ENCODE data around the gene ANKRD40CL.

DNA sequence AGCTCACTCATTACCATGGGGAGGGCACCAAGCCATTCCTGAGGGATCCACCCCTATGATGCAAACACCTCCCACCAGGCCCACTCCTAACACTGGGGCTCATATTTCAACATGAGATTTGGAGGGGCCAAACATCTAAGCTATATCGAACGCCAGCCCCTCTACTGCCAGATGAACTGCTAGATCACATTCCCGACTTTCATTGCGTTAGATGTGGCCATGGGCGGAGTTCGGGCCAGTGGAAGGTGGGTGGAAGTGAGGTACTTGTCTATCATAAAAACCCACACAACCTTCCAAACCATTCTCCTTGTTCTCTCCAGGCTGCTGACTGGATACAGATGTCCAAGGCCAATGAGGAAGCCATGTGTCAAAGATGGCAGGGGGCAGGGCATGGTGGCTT is 27.0 kb upstream of the ANKRD40CL start:
- TF ChIP-seq, protein P1, sequence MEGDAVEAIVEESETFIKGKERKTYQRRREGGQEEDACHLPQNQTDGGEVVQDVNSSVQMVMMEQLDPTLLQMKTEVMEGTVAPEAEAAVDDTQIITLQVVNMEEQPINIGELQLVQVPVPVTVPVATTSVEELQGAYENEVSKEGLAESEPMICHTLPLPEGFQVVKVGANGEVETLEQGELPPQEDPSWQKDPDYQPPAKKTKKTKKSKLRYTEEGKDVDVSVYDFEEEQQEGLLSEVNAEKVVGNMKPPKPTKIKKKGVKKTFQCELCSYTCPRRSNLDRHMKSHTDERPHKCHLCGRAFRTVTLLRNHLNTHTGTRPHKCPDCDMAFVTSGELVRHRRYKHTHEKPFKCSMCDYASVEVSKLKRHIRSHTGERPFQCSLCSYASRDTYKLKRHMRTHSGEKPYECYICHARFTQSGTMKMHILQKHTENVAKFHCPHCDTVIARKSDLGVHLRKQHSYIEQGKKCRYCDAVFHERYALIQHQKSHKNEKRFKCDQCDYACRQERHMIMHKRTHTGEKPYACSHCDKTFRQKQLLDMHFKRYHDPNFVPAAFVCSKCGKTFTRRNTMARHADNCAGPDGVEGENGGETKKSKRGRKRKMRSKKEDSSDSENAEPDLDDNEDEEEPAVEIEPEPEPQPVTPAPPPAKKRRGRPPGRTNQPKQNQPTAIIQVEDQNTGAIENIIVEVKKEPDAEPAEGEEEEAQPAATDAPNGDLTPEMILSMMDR (IDR thresholded peaks at IDR 0.05): no peak
- TF ChIP-seq, protein P2, sequence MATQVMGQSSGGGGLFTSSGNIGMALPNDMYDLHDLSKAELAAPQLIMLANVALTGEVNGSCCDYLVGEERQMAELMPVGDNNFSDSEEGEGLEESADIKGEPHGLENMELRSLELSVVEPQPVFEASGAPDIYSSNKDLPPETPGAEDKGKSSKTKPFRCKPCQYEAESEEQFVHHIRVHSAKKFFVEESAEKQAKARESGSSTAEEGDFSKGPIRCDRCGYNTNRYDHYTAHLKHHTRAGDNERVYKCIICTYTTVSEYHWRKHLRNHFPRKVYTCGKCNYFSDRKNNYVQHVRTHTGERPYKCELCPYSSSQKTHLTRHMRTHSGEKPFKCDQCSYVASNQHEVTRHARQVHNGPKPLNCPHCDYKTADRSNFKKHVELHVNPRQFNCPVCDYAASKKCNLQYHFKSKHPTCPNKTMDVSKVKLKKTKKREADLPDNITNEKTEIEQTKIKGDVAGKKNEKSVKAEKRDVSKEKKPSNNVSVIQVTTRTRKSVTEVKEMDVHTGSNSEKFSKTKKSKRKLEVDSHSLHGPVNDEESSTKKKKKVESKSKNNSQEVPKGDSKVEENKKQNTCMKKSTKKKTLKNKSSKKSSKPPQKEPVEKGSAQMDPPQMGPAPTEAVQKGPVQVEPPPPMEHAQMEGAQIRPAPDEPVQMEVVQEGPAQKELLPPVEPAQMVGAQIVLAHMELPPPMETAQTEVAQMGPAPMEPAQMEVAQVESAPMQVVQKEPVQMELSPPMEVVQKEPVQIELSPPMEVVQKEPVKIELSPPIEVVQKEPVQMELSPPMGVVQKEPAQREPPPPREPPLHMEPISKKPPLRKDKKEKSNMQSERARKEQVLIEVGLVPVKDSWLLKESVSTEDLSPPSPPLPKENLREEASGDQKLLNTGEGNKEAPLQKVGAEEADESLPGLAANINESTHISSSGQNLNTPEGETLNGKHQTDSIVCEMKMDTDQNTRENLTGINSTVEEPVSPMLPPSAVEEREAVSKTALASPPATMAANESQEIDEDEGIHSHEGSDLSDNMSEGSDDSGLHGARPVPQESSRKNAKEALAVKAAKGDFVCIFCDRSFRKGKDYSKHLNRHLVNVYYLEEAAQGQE (IDR thresholded peaks at IDR 0.05; ENCODE audit: insufficient read depth in 1 of 2, low read depth in 2 of 2, low read length in 1 of 2): no peak
- no peak for TF ChIP-seq TCF7L2 (IDR thresholded peaks at IDR 0.05; ENCODE audit: low read depth, low read length)
- no peak for TF ChIP-seq POLR2AphosphoS5 (IDR thresholded peaks at IDR 0.05; ENCODE audit: low read depth, low read length)

All from Panc1 (cell line).